GM18499 (cell line): Measurements from ENCODE around the gene C4orf33.
"Not testable (repeated sequence)": the region's sequence is repeated elsewhere in the genome, so short reads cannot be mapped to it uniquely, and the experiment has no call there.

Experiments used
- ATAC-seq: cut with Tn5 transposase; IDR thresholded peaks from one replicate; pipeline ENCODE4 v1.9.1; 2021; ENCODE audit warnings: moderate number of reproducible peaks; ENCODE audit not compliant: insufficient read depth, unreplicated experiment

C4orf33 gene

DNA sequence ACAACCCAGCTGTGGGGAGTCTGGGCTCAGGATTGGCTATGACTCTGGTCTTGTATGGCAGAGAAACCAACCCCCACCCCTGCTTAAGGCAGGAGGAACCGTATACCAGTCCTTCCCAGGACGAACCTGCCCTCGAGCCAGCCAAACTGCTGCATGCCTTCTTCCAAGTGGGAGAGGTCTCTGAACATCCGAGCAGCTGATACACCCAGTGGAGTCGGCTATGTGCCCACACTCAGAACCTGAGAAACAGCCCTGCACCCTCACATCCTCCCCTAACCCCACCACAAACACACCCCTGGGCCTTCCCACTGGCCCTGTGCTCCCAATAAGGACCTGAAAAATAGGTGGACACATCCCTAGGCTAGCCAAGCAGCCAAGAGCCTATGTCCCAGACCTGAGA, 21.8 kb downstream of the C4orf33 start:
- ATAC-seq = no peak

DNA sequence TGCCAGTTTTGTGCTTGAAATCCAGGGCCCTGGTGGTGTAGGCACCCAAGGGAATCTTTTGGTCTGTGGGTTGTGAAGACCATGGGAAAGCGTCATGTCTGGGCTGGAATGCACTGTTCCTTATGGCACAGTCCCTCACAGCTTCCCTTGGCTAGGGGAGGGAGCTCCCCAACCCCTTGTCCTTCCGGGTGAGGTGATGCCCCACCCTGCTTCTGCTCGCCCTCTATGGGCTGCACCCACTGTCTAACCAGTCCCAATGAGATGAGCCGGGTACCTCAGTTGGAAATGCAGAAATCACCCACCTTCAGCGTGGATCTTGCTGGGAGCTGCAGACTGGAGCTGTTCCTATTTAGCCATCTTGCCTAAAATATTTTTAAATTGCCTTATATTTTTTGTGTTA, 30.7 kb downstream of the C4orf33 start:
- ATAC-seq = not testable (repeated sequence)

- ATAC-seq = no peak
These were observed 33.2 kb downstream of the C4orf33 start for GRCh38 chr4:129129143-129129542.

DNA sequence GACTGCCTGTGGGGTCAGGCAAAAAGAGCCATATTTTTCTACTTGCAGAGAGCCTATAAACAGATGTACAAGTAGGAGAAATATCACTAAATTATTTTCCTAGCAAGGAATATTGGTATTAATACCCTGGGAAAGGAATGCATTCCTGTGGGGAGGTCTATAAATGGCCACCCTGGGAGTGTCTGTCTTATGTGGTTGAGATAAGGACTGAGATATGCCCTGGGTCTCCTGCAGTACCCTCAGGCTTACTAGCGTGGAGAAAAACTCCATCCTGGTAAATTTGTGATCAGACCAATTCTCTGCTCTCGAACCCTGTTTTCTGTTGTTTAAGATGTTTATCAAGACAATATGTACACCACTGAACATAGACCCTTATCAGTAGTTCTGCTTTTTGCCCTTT, 35.4 kb downstream of the C4orf33 start:
- ATAC-seq = no peak

- no peak for ATAC-seq
These were observed 40.5 kb downstream of the C4orf33 start for GRCh38 chr4:129136433-129136832.

DNA sequence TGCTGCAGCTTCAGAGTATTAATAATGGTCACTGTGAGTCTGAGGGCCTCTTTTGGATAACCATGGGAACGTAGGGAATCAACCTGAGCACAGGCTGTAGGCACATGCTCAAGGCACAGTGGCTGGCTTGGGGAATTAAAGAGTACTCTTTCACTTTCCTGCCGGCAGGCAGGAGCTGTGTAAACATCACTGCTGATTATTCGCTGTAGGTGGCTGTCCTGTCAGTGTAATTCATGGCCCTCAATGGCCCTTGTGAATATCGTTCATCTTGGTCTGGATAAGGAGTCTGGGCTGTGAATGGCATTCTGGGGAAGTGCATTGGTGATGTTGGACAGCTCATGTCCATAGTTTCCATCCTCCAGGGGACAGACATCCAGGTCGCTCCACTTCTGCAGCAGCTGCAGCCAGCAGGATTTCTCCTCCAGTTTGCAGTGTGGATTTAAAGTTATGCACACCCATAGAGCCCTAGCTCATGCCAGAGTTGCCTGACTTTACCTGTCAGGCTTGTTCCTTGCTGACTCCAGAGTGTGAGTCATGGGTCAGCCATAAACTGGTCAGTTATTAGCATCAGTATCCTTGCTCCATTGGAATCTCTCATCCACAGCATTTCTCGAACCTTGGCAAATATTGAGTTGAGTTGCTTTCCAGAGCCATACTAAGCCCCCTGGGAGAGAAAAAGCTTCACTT, 43.0 kb downstream of the C4orf33 start:
- no peak for ATAC-seq

GRCh38 chr4:129140521-129140920, 44.6 kb downstream of the C4orf33 start:
- no peak for ATAC-seq

GRCh38 chr4:129143359-129143758, 47.4 kb downstream of the C4orf33 start:
- no peak for ATAC-seq

- ATAC-seq = no peak
These were observed 48.8 kb downstream of the C4orf33 start for GRCh38 chr4:129144755-129145206.

- ATAC-seq = no peak
These were observed 49.3 kb downstream of the C4orf33 start for GRCh38 chr4:129145222-129145730.

DNA sequence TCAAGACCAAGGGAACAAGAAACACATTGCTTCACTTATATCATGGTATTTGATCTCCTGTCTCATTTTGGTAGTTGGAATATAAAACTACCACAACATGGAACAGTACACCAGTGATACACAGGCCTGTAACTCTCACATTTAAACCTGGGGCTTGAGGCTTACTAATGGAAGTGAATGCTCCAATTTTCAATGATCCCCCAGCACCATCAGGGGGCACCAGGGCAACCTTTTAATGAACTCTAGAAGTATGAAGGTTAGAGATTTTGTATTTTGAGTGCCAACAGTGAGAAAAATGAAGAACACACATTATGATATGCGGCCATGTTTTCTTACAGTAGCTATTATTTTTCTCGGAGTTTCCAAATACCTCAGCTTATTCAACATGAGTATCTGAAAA, 50.7 kb downstream of the C4orf33 start:
- no peak for ATAC-seq

DNA sequence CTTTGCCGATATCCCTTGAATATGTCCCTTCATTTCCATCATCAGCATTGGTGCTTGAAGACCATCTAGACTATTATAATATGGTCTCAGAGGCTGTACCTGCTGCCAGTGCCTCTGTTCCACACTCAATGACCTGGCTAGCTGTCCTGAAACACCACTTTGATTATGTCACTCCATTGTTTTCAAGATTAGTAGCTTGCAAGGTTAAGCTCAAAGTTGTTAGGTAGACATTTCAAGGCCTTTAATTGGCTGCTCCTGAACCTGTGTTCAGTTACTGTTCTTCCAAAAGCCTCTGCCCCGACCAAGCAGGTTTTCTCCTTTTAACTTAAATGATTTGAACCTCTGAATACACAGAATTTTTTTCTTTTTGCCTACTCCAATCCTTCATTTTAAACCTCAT, 52.9 kb downstream of the C4orf33 start:
- no peak for ATAC-seq

- ATAC-seq = no peak
These were observed 54.0 kb downstream of the C4orf33 start for GRCh38 chr4:129149906-129150305.

- no peak for ATAC-seq
These were observed 56.4 kb downstream of the C4orf33 start for GRCh38 chr4:129152350-129152749.

- no peak for ATAC-seq
These were observed 57.7 kb downstream of the C4orf33 start for GRCh38 chr4:129153700-129154099.

DNA sequence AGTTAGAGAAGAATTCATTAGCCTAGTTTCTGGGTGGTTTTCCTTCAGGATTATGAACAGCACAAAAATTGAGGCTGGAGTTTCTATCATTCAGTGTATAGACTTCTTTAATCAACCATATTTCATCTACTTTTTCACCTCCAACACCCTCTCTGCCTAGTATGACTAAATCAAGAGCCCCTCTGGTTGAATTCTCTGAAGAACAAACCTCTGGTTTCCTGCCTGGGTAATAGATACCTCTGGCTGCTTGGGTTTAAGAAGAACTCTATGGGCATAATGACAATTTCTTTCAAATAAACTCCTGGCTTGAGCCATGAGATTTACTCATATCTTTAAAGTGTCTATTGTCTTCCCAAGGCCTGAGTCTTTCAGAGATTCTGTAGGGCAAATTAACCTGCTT, 66.5 kb downstream of the C4orf33 start:
- ATAC-seq = no peak

DNA sequence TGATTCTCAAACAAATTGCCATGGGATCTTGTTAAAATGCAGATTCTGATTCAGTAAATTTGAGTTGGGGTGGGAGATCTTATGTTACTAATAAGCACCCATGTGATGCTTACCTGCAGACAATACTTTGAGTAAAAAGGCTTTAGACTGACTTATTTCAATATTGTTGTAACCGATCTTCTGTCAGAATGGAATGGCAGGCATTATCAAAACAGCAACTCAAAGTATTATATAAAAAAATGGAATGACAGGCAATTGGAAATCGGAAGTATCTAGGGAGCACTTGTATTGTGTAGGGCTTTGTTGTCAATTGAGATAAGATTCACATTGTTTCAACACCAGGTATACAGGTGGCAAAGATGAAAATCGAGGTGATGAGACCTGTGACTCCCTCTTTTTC, 67.5 kb downstream of the C4orf33 start:
- ATAC-seq = no peak

- ATAC-seq = no peak
These were observed 68.3 kb downstream of the C4orf33 start for GRCh38 chr4:129164243-129164642.
